ENCODE data around the gene MXRA8.

- TF ChIP-seq EZH2phosphoT487 (conservative IDR thresholded peaks at IDR 0.05; ENCODE audit: low read length) (no peak), CTCF (IDR thresholded peaks at IDR 0.05; ENCODE audit: insufficient read depth, low read length, poor library complexity, severe bottlenecking) (no peak)
Observed at GRCh38 chr1:1305300-1306069, 52.9 kb downstream of the MXRA8 start.
